Brain microvascular endothelial cell (primary cell): ENCODE results near the gene COL25A1.

ENCODE experiments used
- DNase-seq: peaks from one replicate; pipeline ENCODE4 v3.0.0-alpha.2; 2020
- H3K27ac ChIP-seq: fragments of 250-450 bp; sonication (Bioruptor Pico); 2 replicates; pipeline ENCODE4 v1.5.1; 2020; ENCODE audit warnings: mild to moderate bottlenecking, moderate library complexity
- H3K27me3 ChIP-seq: fragments of 250-450 bp; sonication (Bioruptor Pico); replicated peaks from 2 replicates; pipeline ENCODE4 v1.5.1; 2020; ENCODE audit warnings: mild to moderate bottlenecking
- H3K36me3 ChIP-seq: fragments of 250-450 bp; sonication (Bioruptor Pico); replicated peaks from 2 replicates; pipeline ENCODE4 v1.5.1; 2020; ENCODE audit warnings: mild to moderate bottlenecking
- H3K4me3 ChIP-seq: 2 replicates; pipeline ENCODE4 v1.5.1; 2011; ENCODE audit warnings: low read depth, mild to moderate bottlenecking, control low read depth, low read length, moderate library complexity
- in situ Hi-C: cut with HindIII; loops from 2 replicates; pipeline ENCODE4 v1.10.0; 2017; ENCODE audit warnings: low sequenced_read_pairs, low pct_ligation_motif_present
- TF ChIP-seq, protein P1 (sequence below): IDR thresholded peaks from 2 replicates; pipeline ENCODE4 v1.5.1; 2011; ENCODE audit warnings: low read depth, mild to moderate bottlenecking, moderate library complexity, low read length, control low read depth, inconsistent platforms; ENCODE audit errors: missing control alignments

COL25A1 gene

DNA sequence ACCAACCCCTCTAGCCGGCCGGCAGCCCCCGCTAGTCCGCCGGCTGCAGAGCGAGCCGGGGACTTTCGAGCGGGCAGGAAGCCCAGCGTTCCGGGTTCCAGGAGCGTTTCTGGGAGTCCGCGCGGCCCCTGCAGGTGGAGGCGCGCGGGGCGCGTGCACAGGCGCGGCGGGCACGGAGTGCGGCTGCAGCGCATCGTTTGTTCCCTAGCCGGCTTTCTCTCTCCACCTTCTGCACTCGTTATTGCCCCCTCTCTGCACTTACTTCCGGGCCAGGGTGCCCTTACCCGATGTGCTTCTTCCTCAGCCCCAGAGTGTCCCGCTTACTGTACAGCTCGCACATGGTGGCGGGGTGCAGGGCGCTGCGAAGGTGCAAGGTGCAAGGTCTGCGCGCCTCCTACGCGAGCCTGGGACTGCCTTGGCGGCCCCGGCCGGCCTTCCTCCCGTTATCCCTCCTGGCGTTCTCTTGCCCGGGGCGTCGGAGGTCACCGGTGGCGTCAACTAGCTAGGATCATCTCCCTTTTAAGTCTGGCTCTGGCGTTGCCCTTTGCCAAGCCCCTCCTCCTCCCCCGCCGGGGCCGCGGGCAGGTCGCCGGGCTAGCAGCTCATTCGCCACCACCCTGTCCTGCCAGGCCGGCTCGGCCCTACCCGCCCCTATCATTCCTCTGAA is 539.8 kb downstream of the COL25A1 start, which contains the start of gene ETNPPL:
Gene ETNPPL, minus strand, starts transcription at position 495 of the 667 bp plus-strand sequence. Its CDS starts 155 bp downstream, at position 340.
- Histone ChIP-seq H3K27ac (no peak within 1 kb of the TSS), H3K36me3 (no peaks in the 10 kb centered on the region), H3K4me3 (peak within 1 kb of the TSS; percentile 61), H3K27me3 (peaks cover 5% of the 10 kb centered on the region)
- DNase-seq = no peak
- TF ChIP-seq, protein P1, sequence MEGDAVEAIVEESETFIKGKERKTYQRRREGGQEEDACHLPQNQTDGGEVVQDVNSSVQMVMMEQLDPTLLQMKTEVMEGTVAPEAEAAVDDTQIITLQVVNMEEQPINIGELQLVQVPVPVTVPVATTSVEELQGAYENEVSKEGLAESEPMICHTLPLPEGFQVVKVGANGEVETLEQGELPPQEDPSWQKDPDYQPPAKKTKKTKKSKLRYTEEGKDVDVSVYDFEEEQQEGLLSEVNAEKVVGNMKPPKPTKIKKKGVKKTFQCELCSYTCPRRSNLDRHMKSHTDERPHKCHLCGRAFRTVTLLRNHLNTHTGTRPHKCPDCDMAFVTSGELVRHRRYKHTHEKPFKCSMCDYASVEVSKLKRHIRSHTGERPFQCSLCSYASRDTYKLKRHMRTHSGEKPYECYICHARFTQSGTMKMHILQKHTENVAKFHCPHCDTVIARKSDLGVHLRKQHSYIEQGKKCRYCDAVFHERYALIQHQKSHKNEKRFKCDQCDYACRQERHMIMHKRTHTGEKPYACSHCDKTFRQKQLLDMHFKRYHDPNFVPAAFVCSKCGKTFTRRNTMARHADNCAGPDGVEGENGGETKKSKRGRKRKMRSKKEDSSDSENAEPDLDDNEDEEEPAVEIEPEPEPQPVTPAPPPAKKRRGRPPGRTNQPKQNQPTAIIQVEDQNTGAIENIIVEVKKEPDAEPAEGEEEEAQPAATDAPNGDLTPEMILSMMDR = no peak
- in situ Hi-C loops = no loop called here
